Left lobe of liver (tissue), 2 donors: ENCODE measurements around the gene BAIAP2. TPM values are rescaled to one million over a fixed set of nuclear protein-coding genes. Genes with fewer than 3 reads are reported as not detected.

Source experiments
- ATAC-seq: fragments of 200-7000 bp; cut with Tn5 transposase; one replicate; pipeline ENCODE4 v1.9.1; 2020; ENCODE audit warnings: mild to moderate bottlenecking, moderate library complexity
- DNase-seq: peaks from one replicate; pipeline ENCODE4 v3.0.0-alpha.2; 2020; ENCODE audit warnings: low spot score
- total RNA-seq: library from RNA; stranded (reverse); gene quantifications from one replicate; pipeline ENCODE4 v1.2.1, GENCODE V29; 2021
- donor health status: DM: no; HTN: no; CAD: no; lungs with moderate emphysema.
- donor health status: DM: no; HTN: yes; CAD: no.

Gene BAIAP2
- total RNA-seq, 1 donor from 2014 or later, result 101 TPM

DNA sequence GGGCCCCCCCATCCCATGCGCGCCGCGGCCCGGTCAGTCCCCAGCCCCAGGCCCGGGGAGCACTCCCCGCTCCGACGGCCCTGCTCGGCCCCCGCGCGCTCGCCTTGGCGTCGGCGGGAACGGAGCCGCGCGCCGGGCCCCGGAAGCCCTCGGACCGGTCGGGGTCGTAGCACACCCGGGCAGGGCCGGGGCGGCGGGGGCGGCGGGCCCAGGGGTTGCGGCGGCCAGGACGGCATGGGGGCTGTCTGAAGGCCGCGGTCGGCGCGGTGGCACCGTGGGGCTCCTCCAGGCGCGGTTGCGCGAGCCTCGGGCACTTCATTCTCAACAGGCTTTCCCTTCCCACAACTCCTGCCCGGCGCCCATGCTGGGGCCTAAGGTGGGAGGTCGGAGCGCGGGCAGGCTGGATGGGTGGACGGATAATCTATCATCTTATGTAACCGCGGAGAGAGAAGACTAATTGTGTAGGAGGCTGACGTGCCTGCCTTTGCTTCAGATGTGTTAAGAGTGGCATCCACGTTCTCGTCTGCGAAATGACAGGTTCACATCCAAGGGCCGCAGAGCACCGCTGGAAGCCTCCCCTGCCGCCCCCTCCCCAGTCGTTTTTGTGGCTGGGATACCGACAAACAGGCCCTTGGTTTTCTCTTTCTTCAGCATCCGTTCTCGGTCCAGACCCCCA, 708 bp downstream of the BAIAP2 start:
- no peak for ATAC-seq
- no peak for DNase-seq

DNA sequence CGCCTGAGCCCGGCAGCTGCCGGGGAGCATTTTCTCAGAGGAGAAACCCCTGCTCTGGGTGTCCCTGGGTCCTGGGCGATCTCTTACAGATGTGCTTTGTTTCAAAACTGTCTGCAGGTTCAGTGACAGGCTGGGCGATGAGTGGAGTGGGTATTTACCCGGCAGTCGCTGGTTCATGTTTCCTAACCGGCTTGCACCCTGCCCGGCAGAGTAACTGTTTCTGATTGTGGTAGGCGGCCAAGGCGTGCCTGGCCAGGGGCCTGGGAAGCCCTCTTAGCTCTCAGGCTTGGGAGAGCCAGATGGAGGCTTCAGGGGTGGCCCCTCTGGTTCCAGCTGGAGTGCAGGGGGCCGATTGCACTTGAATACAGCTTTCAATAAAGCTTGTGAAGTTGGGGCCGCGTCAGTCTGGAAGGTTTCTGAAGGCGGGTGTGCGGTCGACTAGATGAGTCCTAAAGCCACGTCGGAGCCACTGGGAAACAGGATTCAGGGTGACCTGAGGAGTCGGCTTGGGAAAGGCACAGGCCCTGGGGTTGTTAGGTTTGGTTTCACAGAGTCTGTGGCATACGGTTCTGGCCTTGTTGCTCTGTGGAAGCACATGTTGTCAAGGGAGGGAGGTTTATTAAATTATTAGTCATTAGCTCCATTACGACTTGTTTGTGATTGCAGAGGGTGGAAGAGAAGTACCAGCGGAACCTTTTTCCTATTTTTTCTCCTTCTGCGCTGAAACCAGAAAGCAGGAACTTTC, 1.4 kb downstream of the BAIAP2 start:
- DNase-seq, result peak; percentile 71

DNA sequence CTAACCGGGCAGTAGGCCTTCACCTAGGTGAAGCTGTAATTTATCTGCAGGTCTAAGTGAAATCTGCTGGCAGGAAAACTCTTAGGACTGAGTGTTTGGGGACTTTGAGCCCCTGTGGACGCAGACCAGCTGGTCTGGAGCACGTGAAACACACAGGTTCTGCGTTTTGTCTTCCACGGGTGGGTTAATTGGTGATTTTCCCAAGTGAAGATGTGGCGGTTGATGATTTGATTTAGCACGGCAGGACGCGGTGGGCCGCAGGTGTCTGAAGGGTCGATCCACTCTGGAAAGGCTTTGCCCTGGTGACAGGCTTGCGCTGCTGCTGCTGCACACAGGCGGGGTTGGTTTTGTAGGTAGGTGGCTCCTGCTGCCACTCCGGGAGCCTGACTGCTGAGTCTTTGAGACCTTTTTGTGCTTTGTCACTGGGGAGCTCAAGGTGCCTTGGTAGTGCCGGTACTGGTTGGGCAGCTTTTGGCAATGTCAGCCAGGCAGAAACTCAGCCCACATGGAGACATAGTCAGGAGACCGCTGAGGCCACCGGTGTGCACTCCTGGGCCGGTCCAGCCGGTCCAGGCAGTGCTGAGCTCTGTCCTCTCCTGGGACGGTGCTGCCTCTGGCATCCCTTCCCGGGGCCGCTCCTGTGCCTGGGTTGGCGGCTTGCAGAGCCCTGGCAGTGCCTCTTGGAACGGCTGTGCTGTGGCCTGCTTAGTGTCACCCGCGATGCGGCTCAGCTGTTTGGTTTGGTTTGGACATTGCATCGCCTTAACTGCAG, 2.3 kb downstream of the BAIAP2 start:
- DNase-seq (peak; percentile 91), ATAC-seq (peak; percentile 53)

More for the DNA sequence above, 1.4 kb downstream of the BAIAP2 start:
- ATAC-seq, result peak; percentile 1

DNA sequence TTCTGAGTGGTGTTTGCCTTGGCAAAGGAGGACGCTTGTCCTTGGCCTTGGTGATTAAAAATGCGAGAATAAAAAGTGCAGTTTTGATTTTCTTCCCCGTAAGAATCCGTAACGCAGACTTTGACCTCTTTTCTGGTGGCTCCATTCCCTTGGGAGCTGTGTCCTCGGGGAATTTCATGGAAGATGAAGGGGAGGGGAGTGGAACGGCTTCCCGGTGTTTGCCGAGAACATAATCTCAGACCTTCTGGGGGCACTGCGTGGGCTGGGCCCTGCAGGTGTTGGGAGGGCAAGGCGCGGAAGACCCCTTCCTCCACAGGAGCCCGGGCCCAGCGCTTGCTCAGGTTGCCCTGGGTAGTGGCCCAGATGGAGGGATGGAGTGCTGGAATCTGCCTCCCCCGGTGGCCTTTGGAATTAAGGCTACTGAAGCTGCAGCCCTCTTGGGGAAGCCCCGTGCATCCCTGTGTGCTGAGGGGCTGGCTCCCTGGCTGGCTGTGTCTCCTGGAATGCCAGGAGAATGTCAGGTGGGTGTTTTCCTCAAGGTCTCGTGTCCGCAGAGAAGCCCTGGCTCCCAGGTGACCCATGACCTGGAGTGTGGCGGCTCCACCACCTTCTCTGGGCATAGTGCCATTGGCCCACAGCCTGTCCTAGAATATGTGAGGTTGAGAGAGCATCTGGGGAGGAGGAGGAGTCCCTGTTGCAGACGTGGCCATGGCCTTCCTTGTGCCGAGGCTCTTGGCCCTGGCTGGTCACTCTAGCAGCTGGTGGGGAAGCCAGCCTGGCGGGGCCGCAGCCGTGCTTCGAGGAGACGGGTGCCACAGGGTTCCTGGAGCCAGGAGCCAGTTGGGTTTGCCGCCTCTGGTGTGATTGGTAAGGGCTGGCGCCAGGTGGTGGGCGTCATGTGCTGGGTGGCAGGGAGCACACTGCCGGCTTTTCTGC, 3.1 kb downstream of the BAIAP2 start:
- peak; percentile 50 for ATAC-seq
- DNase-seq, result peak; percentile 95

DNA sequence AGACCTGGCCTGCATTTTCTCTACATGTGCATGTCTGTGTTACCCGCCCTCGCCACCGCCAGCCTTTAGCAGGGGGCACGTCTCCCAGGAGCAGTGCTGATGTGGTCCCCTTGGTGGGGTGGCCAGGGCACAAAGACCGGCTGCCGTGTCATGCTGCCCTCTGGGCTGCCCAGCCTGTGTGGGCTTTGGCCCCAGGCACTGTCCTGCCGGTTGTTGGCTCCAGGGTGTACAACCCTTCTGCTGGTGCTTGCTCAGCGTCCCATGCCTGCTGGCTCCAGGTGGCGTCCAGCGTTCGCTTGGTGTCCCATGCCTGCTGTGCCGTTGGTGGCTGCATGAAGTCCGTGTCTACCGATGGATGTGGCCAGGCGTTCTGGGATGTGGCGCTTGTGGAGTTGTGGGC, 4.1 kb downstream of the BAIAP2 start:
- DNase-seq (peak; percentile 82), ATAC-seq (peak; percentile 41)

DNA sequence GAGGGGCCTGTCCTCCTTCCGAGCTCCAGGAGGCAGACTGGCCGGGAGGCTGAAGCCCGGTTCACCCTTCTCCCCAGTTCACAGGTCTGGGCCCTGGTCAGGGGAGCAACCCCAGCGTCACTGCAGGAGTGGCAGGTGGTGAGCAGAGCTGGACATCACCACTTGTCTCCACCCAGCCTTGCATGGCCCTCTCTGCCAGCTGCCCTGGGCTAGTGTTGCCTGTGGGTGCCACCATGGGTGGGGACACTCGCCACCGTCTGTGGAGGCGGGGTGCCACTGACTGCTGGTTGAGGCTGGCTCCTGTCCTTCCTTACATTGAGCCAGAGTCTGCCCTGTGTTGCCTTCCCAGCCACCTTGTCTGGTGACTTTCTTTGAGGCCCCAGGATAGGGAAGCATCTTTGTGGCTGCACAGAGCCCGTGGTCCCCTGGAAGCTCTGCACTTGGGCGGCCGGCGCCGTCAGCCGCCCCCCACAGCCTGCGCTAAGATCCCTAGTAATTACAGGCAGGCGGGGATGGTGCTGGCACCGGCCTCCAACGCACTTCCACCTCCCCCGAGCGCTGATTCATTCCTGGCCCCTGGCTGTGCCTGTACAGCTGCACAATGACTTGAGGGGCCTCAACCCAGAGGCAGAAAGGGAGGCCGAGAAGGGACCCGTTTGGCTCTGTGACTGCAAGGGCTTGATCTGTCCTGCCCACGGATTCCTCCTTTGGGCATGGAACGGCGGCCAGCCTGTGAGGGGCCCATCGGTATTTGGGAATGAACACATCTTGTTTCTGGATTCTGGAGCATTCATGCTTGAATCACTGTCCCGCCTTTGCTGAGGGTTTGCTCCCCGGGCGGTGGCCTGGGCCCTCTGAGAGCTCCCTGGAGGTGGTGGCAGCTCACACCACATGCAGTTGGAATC, 5.2 kb downstream of the BAIAP2 start:
- DNase-seq, result no peak
- ATAC-seq, result no peak

DNA sequence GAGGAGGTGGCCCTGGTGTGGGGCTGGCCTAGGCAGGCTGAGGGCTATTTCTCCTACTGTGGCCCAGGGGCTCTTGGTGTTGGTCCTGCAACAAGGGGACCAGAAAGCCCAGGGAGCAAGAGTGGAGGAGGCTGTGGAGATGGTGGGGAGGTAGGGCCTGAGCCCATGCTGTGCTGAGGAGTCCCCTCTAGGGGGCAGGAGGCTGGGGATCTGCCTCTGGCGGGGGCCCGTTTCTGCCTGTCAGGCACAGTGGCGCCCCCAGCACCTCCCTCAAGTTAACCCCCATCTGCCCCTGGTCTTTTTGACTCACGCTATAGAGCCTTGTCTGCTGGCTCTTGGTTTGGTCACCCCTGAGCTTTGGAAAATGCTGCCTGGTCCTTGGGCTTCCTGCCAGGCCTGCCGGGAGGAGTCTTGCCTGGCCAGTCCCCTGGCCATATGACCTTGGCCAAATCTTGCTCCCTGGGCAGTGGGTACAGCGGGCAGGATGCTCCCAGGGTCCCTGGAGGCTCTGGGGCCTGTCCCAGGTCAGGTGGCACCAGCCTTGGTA, 5.9 kb downstream of the BAIAP2 start:
- DNase-seq, result no peak
- ATAC-seq, result no peak

DNA sequence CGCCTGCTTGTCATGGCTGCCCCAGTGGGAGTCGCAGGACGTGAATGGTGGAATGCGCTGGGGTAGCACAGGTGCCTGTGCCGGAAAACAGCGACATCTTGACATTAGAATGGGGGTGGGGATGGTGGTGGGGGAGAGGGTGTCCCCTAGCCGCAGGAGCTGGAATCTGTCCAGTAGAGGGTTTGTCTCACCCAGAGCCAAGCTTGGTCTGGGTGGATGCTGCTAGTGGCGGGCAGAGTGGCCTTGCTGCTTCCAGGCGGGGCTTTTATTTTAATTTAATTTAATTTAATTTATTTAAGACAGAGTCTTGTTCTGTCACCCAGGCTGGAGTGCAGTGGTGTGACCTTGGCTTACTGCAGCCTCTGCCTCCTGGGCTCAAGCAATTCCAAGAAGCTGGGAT, 7.7 kb downstream of the BAIAP2 start:
- no peak for ATAC-seq
- no peak for DNase-seq

DNA sequence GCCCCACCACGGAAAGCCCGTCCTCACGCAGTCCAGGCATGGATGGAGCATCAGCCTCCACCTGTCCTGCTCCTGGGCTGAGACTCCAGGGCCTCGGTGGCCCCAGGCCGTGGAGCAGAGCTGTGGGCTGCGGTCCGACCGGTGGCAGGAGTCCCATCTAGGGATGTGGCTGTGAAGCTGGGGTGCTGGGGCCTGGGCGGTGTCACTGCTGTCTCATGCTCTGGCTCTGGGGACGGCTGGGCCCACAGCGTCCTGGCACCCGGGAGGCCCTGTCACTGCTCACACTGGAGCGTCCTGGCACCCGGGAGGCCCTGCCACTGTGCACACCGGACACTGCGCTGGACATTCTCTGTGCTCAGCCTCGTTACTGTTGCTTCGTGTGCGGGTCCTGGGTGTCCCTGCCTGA, 8.4 kb downstream of the BAIAP2 start:
- ATAC-seq, result peak; percentile 5
- DNase-seq, result no peak

DNA sequence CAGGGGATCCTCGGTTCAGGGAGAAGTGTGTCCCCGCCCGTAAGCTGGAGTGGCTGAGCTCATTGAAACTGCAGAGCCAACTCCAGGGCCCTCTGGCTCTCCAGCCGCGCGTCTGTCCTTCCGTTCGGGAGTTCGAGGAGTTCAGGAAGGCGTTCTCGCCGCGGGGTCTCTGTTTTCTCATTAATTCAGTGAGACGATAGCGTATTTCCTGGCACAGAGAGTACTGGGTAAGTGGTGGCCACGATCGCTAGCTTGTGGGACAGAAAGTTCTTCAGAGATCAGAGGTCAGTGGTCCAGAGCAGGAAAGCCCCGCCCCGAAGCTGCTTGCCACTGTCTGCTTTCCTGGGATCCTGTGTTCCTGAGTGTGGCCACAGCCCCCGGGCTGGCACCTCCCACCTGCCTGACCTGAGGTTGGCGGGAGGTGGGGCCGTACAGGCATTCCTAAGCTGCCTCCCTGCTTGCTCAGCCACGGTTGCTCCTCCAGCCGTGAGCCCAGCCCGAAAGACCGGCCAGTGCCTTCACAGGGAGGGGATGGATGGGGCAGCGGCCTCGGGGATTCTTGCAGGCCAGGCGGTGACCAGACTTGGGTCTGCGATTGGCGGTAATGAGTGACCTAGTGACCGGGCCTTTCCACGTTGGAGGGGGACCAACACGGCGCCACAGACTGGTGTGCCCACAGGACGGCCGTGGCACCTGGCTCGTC, 8.9 kb downstream of the BAIAP2 start:
- peak; percentile 30 for ATAC-seq
- peak; percentile 65 for DNase-seq

DNA sequence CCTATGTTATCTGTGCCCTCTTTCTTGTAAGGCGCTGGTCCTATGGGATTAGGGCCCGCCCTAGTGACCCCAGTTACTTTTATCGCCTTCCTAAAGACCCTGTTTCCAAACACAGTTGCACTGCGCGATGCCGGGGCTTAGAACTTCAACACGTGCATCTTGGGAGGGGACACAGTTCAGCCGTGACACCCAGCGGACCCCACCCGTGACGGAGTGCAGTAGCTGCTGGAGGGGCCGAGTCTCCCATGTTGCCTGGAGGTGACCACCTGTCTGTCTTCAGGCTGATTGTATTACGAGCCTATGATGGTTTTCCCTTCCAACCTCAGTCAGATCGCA, 9.4 kb downstream of the BAIAP2 start:
- no peak for ATAC-seq

DNA sequence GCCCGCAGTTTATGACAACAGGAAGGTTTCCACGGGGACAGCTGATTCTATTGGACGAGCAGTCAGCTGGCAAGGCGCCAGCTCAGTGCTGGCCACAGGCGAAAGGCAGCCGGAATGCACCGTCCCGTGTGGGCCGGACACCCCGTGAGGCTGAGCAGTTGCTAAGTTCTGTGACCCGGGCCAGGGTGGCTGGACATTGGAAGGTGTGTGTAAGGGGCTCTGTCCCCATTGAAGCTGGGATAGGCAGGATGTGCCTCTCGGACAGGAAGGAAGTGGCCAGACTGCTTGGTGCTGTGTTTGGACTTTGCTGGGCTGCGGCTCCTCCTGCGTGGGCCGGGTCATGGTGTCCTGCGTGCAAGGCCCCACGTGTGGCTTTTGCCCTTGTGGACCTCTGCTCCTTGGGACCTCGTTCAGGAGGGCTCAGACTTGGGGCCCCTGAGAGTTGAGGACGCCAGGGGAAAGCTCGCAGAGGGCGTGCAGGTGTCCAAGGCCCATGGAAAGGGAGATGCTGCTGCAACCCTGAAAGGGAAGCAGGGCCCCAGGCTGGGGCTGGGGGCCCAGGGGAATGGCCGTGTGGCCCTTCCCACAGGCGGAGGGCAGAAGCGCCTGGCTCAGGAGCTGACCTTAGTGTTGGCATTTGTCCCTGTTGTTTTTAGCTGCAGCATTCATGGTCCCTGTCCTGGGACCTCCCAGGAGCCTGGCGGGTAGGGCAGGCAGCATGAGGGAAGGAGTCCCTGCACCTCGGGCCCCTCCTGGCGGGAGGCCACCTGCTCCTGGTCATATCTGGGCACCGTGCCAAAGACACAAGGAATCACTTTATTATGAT, 10.0 kb downstream of the BAIAP2 start:
- ATAC-seq, result peak; percentile 51

More for the DNA sequence above, 9.4 kb downstream of the BAIAP2 start:
- DNase-seq, result no peak

DNA sequence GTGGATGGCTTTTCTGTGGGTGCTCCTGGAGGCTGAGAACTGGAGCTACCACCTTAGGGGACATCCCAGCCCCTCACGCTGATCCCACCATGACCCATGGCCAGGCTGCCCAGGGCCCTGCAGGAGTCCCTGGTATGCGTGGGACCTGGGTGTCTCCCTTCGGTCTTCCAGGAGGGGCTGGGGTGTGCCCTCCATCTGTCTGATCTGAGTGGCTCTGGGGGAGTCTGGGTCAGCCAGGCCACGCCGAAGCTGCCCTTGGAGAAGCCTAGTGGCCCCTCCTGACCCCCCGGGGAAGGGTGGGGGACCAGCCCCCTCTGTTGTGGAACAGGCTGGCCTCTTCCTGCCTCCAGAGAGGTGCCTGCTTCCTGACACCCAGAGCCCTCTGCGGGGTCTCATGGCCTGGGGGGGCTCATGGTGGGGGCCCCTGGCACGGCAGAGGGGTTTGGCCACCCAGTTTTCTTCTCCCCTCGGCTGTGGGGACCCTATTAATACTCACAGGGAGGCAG, 10.7 kb downstream of the BAIAP2 start:
- DNase-seq, result no peak
- ATAC-seq, result no peak

More for the DNA sequence above, 10.0 kb downstream of the BAIAP2 start:
- peak; percentile 85 for DNase-seq

DNA sequence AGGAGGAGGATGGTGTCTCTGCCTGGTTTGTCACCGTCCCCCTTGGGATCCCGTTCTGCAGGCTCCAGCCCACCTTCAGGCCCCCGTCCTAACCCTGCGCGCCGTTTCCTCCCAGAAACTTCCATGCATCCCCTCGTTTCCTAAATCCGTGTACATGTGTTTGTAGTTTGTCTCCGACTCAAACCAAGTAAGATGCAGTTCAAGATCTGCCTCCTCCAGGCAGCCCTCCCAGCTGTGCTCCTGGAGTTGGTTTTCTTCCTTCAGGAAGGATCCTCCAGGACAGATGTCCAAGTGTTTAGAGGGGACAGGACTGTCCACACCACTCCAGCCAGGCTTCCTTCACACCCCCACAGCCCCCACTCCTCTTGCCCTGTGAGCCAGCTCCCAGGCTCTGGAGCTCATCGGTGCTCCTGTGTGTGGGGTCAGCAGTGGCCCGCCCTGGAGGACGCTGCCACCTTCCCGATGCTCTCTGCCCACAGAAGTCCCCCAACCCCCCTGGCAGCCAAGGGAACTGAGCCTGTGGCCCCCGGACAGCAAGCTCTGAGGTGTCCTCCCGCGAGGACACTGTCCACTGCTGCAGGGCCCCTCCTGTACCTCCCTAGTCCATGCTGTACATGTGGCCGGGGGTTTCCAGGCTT, 11.3 kb downstream of the BAIAP2 start:
- DNase-seq, result no peak
- no peak for ATAC-seq

DNA sequence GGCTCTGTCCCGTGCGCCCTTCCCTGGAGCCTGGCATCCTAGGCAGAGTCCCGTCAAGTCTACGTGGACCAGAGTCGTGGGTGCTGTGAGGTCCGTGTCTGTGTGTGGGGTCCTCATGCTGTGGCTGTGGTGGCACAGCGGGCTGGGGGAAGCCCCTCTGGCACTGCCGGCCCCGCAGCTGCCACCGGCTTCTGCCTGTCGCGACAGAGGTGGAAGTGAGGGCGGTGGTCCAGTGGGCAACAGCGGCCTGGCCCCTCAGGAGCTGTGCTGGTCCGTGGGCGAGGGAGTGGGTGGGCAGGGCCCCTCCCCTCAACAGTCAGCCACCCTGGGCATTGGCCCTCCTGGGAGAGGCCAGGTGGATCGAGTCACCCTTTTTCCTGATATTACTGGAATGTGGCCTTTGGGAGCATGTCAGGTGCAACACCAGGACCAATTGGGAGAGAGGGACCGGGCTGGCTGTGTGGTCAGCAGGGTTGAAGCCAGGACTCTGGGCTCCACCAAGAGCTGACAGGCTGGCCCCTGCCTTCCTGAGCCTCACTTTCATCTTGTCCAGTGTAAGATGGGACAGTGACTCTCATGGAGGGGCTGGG, 11.9 kb downstream of the BAIAP2 start:
- no peak for DNase-seq
- peak; percentile 6 for ATAC-seq

DNA sequence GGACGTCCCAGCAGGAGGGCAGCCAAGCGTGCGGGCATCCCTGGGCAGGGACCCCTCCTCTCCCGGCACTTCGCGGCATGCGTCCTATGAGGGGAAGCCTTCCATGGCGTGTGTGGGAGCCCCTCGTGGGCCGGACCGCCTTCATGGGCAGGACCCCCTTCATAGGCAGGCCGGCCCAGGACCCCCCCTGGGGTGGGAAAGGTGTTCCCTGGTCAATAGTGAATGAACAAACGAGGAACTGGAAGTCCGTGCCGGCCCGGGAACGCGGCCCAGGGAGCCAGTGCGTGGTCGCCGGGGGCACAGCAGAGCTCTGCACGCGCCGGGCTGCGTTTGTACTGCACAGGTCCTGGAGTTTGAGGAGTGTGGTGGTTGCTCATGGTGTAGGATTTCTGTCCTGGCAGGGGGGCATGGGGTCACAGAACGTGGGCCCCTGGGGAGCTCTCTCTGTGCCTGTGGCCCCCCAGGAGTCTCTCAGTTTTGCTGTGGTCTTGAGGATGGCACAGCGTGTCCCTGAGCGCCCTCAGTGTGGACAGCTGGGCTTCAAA, 13.9 kb downstream of the BAIAP2 start:
- ATAC-seq, result no peak
- DNase-seq, result no peak
